ENCODE results near the gene ZNF407.

Gene ZNF407

DNA sequence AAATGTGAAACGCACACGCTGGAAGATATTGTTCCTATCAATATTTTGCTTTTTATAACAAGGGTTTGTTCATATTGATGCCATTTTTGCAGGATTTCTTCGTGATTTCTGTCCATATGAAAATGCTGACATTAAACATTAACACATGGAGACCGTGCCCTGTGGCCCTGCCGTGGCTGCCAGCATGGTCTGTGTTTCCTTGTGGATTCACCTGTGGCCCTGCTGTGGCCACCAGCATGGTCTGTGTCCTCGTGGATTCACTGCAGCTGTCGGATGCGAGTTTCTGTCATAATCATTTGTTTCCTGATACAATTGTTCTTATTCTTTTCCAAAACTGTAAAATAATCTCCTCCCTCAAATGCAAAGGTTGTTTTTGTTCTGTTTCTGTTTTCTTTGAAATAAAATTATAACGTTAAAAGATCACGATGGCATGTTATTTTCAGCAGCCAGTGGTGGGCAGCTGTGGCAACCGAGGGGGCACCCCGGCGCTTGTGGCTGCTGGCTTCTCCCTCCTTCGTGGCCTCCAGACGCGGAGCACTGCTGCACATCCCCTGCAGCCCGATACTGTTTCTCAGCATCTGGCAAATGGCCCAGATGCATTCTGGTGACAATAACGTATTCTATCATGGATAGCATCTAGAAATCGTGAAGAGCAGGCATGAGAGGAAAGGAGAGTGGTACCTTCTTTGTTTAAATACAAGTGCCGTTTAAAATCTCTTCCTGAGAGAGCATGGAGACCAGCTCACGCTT, 467.8 kb downstream of the ZNF407 start:
- DNase-seq = peak in 6 of 42 donors; percentile 28 to 71 (median 40)
- intact Hi-C loops (cut with DNase I) = no loop called here

DNA sequence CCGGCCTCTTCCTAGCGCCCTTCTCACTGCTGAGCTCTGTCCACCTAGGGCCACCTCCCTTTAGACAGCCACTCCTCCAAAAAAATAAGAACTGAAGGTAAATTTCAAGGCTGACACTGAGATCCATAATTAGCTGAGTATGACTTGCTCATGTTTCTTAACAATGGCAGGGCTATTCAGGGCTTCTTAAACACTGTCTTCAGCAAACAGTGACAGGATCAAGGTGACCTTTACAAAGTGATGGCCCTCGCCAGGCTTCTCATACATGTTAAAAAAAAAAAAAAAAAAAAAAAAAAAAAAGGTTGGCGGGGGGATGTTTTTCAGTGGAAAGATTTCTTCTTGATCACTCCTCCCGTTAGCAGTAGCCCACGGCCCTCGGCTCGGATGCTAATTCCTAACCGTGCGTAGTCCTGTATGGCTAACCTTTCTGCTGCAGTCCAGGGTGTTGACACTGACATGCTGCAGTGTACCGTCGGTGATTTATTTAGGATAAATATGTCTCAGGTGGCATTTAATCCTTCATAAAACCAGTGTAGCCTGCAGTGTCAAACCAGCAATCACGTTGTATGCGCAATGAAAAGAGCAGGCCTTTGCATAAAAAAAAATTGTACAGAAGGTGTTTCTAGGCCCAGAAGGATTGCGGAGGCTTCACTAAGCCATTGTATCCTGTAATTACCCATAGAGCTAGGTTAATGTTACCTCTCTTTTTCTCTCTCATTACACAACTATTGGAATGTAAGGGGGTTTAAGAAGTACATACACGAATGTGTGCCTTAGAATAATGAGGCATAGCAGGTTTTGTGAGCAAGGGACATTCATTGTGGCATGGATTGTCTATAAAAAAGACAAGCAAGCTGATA, 468.6 kb downstream of the ZNF407 start:
- peak in 1 of 42 donors; percentile 1 for DNase-seq

DNA sequence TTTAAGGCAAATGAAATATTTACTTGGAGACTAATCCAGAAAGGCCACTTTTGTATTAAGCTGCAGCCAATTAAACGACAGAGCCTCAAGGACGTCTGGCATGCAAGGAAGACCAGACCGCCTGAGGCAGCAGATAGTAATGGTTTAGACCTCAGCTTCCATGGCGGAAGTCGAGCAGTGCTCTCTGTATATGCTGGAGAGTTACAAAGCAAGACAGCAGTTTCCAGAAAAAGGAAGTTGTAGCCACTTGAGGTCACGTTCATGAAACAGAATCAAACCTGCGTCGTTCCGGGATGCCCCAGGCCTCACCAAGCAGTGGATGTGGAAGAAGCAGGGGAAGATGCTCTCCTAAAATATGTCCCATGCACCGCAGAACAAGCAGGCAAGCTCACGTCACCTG, 469.3 kb downstream of the ZNF407 start:
- peak in 1 of 42 donors; percentile 3 for DNase-seq
- intact Hi-C loops (cut with DNase I) = no loop called here

More for the DNA sequence above, 468.6 kb downstream of the ZNF407 start:
- intact Hi-C loops (cut with DNase I) = no loop called here

DNA sequence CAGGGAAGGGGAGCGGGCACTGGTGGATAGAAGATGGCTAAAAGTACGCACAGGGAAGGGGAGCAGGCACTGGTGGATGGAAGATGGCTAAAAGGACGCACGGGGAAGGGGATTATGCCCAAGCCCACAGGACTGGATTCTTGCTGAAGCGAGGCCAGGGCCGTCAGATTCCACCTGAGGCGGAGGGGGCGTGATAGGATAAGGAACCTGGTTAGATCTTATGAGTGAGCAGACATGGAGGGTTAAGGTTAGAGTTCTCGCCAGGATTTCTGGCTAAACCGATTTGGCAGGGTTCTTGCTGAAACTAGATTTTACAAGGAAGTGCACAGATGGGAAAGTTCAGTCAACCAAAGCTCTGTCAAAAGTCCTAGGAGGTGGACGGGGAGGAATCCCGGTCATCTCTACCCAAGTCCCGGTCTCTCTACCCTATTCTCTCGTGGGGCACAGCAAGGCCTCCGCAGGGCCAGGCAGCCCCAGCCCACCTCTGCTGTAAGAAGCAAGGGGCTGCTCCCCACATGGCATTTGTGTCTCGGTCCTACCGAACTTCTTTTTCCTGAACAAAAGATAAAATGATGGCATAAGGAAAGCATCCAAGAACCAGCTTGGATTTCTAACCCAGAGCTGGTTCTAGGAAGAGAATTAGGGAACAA, 470.5 kb downstream of the ZNF407 start:
- DNase-seq = no peak
- intact Hi-C loops (cut with DNase I) = no loop called here

DNA sequence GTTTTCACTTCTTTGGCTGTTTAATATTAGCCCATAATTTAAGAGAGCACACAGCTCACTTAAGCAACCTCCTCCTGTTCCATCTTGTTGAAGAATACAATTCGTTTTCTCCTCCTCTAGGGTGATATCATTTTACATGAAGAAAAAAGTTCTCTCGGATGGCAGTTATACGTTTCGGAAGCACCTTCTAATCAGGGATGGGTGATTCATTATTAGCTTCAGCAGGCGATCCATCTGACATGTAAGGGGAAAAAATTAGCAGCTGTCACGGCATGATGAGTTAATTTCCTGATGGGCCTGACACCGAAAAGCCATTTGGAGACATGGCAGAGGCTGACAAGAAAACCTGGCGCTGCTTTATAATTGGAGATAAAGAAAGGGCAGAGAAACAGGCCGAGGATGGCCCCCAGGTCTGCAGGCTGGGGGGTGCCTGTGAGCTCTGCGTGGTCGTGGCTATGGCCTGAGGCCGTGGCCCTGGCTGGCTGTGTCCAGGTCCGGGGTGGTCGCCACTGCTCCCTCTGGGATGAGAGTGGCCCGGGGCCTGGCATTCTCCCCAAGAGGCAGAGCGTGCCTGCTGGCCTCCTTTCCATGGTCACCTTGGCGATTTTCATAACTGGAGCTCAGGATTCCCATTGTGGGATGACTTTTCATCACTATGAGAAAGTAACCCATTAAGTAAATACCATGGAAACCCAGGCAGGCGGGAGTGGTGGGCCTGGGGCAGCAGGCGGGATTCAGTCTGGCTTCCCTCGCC, 471.2 kb downstream of the ZNF407 start:
- DNase-seq = no peak
- intact Hi-C loops (cut with DNase I) = no loop called here

DNA sequence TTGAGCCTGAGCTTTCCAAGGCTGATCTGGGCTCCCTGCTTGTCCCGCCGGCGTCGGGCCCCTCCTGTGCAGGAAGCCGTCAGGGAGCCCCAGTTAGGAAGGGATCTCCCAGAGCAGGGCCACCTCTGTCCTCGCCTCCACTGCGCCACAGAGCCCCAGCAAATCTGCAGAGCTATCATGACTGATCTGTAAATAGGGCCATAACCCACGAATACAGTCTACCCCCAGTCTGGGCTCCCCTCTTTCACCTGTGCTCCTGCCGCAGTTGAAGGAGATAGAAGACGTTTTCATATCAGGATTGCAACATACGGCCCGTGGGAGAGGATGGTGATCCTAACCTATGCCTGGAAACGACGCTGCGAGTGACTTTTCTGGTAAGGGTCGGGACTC, 472.6 kb downstream of the ZNF407 start:
- intact Hi-C loops (cut with DNase I) = no loop called here
- peak in 3 of 42 donors; percentile 2 to 40 (median 31) for DNase-seq

DNA sequence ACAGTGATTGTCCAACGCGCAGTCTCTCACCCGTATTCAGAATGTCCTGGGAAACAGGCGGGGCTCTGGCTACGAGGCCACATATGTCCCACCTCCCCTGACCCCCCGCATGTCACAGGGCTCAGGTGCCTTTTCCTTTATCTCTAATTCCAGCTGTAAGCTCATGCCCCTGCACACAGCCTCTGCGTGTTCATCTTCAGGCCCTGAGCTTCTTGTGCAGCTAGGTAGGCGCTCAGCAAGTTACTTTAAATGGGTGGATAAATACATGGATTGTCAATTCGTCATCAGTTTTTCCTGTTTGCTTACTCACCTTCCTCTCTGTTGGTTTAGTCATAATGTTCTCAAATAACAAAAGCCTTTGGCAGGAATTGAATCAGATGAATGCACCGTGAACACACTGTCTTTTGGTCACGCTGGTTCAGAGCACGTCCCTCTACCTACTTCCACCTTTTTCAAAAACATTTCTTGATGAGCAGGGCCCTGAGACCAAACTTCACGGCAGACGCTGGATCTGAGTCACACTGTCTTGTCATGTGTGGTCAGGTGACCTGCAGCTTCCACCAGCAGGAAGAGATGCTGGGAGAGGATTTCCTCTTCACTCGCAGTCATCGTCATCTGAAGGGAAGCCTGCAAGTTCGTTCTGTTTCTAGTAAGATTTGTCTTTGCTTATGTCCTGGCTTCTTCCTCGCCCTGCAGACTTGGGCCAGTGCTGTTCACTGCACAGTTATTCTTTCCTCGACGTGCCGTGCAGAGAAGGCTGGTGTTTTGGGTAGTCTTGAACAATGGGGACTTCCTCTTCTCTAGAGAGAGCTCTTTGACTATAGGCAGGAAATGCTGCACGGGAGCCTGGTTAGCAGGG, 473.2 kb downstream of the ZNF407 start:
- DNase-seq = peak in 14 of 42 donors; percentile 18 to 60 (median 38)
- intact Hi-C loops (cut with DNase I) = no loop called here

DNA sequence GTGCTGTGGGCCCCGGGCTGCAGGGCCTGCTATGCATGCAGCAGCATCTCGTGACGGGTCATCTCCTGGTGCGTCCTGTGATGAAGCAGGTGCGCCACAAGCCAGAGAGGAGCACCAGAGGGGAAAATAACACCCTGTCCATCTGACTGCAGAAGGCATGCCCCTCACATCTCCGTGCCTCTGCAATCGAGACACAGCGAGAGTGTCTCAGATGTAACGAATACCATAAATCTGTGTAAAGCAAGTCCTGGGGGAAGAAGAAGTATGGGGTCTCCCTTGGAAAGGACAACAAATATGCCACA, 473.8 kb downstream of the ZNF407 start:
- no peak for DNase-seq
- intact Hi-C loops (cut with DNase I) = no loop called here

DNA sequence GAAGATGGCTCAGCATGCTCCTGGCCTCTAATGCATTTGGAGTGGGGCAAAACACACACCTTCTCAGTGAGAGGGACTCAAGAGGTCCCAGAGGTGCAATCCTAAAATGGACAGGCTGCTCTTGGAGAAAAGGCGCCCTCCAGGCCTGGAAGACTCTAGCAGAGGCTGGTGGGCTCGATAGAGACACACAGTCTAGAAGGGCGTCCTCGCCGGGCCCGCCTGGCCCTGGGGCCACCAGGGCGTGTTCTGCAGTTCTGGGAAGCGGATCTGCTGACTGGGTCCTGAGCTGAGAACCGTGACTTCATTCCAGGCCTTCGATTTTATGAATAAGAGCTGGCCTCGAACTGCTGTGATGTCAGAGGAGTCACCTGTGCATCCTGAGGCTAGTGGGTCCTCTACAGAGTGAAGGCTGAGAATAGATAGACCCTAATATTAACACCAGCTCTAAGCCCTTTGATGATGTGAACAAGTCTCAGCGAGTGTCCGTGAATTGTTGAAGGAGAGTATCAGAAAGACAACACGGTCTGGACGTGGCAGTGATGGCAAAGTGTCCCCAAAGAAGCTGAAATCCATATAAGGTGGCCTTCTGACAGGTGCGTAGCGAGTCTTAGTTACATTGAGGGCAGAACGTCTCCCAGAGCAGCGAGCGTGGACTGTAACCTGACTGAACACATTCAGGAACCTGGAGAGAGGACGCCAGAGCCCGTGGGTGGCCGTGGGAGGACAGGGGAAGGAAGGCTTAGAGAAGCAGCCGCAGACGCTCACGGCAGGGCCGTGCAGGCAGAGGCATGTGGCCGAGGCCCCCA, 474.4 kb downstream of the ZNF407 start:
- DNase-seq = peak in 2 of 42 donors; percentile 33 to 40
- intact Hi-C loops (cut with DNase I) = no loop called here

DNA sequence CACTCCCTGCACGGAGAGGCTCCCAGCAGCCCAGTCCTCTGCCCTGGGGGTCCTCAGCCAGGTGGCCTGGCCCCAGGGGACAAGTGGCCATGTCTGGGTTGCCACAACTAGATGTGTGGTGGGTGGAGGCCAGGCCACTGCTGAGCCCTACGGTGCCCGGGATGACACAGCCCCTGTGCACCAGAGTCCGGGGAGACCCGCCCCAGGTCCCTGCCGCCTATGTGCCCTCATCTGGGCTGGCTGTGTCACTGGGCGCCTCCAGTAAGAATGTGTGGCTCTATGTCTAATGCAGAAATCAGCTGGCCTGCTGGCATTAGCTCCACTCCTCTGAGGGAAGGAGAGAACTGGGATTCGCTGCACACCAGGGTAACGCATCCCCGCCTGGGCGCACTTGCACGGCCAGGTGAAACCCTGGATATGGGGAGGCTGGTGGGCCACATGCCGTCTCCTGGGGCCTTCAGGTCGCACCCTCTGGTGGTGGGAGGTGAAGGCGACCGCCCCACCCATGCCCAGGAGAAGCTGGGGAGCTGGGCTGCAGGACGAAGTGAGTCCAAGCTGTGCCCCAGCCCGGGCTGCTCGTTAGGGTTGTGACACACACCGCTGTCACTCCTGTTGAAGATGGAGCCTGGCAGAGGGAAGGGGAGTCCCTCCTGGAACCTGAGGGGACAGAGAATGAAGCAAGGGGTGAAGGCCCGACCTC, 475.2 kb downstream of the ZNF407 start:
- intact Hi-C loops (cut with DNase I) = no loop called here
- DNase-seq = peak in 2 of 42 donors; percentile 35 to 36

DNA sequence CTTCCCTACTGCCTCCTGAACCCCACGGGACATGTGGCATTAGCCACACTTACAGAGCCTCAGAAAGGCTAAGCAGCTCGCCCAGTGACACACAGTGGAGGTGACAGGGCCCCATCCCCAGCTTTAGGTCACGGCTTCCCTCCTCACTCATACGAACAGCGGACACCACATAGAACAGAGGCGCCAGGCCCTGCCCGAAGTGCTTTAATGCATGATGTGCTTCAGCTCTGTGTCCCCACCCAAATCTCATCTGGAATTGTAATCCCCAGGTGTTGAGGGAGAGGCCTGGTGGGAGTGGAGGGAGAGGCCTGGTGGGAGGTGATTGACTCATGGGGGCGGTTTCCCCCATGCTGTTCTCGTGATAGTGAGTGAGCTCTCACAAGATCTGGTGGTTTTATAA, 476.0 kb downstream of the ZNF407 start:
- intact Hi-C loops (cut with DNase I) = no loop called here
- peak in 2 of 42 donors; percentile 15 to 30 for DNase-seq

DNA sequence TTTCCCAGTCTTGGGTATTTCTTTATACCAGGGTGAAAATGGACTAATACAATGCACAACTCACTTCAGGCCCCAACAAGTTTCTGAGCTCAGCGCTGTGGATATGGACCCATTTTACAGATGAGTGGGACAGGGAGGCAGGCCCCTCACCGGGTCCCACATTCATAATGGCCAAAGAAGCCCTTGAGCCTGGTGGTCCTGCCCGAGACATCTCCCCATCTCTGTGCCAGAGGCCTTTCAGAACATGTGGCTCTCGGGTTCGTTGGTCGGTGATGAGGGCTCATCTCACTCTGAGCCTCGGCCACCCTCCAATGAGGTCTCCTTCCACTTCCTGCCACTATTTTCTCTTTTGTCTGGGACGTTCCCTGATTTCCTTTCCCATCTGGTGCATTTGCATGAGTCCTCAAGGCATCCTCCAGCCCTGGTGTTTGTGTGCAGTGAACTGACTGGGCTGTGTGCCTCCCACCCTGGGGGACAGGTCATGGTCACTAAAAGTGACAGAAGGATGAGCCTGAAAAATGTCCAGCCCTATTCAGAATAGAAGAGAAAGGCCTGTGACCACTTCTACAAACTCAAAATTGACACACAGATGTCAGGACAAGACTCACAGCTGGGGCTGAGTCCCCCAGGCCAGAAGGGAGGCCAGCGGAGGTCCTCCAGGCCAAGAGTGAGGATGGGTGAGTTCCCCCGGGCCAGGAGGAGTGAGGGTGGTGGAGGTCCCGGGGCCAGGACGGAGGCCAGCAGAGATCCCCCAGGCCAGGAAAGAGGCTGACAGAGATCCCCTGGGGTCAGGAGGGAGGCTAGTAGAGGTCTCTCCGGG, 476.7 kb downstream of the ZNF407 start:
- intact Hi-C loops (cut with DNase I) = no loop called here
- peak in 2 of 42 donors; percentile 22 to 25 for DNase-seq

DNA sequence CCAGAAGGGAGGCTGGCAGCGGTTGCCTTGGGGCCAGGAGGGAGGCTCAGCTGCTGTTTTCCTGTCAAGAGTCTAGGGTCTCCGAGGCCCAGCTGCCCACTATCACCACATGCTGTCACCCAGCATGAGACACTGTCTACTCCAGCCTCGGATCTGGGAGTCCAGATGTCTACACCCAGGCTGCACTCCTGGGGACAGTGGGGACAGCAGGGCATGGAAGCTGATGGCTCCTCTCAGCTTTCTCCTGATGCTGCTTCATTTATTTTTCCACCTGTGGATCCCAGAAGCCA, 477.3 kb downstream of the ZNF407 start:
- DNase-seq = peak in 1 of 42 donors; percentile 24
- intact Hi-C loops (cut with DNase I) = no loop called here

DNA sequence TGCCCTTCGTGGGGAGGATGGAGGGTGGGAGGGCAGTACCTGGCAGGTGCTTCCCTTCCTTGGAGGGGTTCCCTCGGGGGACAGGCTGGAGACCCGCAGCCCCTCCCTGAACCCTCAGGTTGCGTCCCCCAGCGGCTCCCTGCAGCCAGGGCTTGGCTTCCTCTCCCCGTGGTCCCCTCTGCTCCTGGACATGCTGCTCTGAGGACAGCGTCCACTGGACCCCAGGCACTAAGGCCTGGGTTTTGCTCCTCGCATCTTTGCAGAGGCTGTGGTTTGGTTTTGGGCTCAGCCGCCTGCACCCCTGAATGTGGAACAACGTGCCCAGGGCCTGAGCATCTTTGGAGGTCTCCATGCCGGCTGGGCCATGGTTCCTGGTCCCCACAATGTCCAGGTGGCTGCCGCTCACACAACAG, 477.8 kb downstream of the ZNF407 start:
- intact Hi-C loops (cut with DNase I) = no loop called here
- DNase-seq = peak in 1 of 42 donors; percentile 32

DNA sequence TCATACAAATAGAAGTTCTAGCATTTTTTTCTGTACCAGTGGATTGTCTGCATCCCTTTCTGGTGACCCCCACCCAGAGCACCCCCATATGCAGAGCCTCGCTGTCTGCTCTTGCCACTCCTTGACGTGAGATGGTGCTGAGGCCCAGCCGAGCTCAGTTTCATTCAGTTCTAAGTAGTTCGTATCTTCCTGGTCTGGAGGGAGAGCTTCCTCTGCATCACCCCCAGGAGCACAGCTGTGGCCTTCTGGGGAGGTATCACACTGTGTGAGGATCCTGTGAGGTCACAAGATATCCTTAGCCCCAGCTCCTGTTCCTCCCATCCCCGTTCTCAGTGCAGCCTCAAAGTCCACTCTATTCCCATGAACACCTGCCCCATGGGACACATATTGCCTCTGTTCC, 478.6 kb downstream of the ZNF407 start:
- DNase-seq = peak in 2 of 42 donors; percentile 27 to 29
- intact Hi-C loops (cut with DNase I) = no loop called here

DNA sequence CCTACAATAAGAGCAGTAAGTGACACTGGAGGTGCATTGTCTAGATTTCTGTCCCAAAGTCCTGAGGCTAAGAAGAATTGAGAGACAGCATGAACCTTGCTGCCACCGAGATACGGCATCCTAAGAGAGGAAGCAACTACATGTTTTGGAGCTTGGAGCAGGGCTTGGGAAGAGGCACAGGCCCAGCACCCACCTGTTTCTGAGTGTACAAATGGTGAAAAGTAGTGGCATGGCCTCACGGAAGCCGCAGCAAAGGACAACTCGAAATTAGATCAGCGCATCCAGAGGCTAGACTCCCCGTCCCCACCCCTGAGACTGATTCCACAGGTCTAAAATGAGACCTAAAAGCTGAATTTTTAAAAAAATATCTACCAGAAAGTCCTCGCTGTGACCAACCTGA, 483.8 kb downstream of the ZNF407 start:
- intact Hi-C loops (cut with DNase I) = no loop called here
- peak in 1 of 42 donors; percentile 23 for DNase-seq

Measured in head of caudate nucleus (tissue), 42 donors.